ENCODE results near the gene NXPE2.
A peak's percentile ranks its signal among the peaks of the same experiment; 100 is the strongest.
"Not testable (repeated sequence)": the region's sequence is repeated elsewhere in the genome, so short reads cannot be mapped to it uniquely, and the experiment has no call there.

The NXPE2 gene

DNA sequence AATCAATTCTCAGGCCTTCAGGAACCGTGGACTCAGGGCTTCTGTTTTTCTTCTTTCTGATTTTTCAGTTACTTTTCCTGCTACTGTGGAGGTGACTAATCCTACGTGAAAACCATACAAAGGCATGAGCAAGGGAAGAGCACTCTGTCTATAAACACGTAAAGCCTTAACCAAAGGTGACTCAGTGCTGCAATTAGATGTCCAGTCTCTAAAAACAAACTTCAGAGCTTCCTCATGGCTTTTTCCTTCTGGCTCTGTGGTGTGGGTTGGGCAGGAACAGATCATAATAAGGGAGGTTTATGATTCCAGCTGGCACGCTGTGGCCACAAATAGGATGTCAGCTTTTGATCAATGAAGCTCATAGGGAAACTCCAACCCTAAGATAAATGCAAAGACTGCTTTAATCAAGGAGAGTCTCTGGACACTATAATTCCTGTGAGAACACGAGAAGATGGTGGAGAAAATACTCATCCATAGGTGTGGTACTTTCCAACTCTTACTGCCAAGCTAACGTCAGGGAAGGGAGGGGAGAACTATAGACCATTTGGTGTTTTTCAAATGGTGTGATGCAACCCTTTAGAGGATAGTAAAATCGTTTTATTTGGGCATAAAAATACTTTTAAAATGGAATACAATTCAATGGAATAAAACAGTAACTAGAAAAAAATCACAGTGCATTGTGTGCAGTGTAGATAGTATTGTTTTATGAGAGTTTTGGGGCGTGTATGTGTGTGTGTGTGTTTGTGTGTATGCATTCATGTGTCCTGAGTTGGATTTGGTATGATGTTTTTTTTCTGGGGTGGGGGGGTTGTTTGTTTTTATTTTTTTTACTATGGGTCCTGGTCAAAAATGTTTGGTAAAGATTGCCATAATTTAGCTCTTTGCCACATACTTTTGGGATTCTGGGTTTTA lies at the start of gene NXPE2:
Gene NXPE2 (plus strand): TSS at position 403 of the 912 bp plus-strand sequence. CDS start 49 bp downstream, at position 452.
- no peak for DNase-seq

DNA sequence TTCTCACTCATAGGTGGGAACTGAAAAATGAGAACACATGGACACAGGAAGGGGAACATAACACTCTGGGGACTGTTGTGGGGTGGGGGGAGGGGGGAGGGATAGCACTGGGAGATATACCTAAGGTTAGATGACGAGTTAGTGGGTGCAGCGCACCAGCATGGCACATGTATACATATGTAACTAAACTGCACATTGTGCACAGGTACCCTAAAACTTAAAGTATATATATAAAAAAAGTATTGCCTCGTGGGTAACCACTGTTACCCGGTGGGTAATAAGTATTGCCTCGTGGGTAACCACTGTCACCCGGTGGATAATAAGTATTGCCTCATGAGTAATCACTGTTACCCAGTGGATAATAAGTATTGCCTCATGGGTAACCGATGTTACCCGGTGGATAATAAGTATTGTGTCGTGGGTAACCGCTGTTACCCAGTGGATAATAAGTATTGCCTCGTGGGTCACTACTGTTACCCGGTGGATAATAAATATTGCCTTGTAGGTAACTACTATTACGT lies 46.8 kb upstream of the NXPE2 start:
- not testable (repeated sequence) for DNase-seq

DNA sequence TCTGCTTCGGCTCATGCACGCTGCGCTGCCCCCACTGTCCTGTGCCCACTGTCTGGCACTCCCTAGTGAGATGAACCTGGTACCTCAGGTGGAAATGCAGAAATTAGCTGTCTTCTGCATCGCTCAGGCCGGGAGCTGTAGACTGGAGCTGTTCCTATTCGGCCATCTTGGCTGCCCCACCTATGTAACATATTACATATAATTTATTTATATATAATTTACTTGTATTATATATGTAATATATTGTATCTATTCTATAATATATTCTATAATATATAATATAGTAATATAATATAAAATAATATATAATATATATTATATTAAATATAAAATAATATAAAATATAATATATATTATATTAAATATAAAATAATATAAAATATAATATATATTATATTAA lies 38.9 kb upstream of the NXPE2 start:
- not testable (repeated sequence) for DNase-seq

DNA sequence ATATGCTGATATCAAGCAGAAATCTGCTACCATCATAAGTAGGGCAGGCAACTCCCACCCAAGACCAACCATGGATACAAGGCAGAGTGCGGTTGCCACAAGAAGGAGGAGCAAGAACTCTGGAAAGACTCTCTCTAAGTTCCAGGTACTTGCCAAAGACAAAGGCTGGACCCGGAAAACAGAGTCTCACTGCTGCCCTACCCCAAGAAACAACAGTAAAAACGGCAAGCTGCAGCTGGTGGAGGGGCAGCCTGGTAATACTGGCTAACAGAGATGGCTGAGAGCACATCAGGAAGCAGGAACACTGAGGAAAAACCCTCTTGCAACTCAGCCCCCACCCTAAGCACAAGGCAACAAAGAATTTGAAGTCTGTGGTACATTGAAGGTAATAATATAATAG lies 27.7 kb upstream of the NXPE2 start:
- no peak for DNase-seq

DNA sequence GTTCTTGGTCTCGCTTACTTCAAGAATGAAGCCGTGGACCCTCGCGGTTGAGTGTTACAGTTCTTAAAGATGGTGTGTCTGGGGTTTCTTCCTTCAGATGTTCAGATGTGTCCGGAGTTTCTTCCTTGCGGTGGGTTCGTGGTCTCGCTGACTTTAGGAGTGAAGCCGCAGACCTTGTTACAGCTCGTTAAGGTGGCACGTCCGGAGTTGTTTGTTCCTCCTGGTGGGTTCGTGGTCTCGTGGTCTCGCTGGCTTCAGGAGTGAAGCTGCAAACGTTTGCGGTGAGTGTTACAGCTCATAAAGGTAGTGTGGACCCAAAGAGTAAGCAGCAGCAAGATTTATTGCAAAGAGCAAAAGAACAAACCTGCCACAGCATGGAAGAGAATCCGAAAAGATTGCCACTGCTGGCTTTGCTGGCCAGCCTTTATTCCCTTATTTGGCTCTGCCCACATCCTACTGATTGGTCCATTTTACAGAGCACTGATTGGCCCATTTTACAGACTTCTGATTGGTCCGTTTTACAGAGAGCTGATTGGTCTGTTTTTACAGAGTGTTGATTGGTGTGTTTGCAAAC lies 27.1 kb upstream of the NXPE2 start:
- DNase-seq = no peak

DNA sequence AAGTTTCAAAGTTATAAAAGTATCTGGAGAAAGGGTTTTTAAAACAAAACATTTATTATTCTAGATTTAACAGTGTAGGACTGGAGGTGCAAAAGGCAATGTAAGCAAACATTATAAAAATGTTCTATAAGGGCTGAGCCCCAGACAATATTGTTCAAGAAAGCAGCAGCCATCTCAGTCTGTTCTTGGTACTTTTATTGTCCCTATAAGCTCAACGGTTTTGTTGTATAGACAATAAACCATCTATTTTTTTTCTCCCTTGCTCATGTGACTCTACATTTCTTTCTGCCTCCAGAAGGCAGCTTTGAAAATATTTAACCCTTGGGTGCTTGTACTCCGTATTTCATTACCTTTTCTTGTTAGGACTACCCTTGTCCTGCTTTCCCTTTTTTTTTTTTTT lies 25.2 kb upstream of the NXPE2 start:
- DNase-seq = no peak

DNA sequence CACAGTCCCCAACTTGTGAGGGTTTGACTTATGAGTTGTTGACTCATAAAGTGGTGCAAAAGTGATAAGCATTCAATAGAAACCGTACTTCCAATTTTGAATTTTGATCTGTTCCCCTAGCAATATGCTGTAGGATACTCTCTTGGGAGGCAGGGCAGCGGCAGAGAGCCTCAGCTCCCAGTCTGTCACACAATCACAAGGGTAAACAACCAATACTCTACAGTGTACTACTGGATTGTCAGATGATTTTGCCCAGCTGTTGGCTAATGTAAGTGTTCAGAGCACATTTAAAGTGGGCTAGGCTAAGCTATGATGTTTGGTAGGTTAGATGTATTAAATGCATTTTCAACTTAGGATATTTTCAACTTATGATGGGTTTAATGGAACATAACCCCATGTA lies 13.7 kb upstream of the NXPE2 start:
- DNase-seq = no peak

DNA sequence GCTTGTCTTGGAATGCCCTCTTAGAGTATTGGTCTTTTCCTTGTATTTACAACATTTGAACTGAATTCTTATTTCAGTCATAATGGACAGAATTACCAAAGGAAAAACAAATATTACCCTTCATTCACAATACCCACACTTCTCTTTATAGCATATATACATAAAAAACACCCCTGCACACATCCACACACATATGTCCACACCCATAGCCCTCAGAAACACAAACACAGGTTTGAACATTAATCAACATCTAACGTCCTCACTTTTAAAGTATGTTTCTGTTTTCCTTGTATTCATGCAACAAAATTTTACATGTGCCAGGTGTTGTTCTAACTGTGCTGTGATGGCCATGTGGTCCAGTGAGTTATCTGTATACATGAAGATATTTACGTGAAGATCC lies 11.6 kb upstream of the NXPE2 start:
- no peak for DNase-seq

DNA sequence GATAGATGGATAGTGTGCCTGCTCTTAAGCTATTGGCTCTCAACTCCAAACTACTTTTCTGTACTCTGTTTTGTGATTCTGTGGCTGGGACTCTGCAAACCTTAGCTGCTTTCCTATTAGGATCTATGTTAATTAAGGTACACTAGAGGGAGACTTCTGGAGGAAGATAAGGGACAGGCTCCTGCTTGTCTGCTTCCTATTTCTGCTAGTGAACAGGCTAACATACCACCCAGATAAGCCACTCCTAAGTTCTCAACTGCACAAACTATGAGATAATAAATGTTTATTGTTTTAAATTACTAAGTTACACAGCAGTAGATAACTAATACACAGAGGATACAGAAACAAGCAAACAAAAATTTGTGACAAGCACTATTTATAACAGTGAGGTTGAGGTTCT lies 10.2 kb upstream of the NXPE2 start:
- DNase-seq = no peak

DNA sequence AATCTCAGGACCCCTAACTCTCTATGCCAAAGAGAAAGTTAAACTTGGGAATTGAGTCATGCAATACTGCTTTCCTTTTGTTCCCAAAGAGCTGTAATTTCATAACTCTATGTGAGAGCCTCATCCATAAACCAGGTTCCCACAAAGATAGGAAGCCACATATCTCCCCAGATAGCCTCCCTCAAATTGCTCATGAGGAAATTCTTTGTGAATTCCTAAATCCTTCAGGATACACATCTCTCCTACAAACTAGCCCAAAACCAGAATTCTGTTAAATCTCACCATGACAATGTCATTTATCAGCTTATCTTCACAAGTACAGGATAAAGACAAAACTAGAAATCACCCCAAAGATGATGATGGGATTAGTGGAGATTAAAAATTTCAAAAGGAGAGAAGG lies 4.7 kb upstream of the NXPE2 start:
- DNase-seq = no peak

DNA sequence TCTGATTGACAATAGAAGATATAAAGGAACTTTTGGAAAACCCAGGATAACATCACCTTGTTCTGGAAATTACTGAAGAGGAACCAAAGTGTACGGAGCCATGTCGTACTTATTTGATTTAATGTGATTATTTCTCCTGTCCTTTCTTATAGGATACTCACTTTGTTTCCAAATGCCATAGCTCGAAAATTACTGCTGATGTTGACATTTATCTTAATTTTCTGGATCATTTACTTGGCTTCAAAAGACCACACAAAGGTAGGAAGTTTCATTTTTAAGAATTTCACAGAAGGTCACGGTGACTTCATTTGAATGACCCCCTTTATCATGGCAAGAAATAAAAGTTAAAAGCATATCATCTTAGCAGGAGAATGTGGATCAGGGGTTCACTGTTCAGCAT lies 1.2 kb downstream of the NXPE2 start:
- no peak for DNase-seq

DNA sequence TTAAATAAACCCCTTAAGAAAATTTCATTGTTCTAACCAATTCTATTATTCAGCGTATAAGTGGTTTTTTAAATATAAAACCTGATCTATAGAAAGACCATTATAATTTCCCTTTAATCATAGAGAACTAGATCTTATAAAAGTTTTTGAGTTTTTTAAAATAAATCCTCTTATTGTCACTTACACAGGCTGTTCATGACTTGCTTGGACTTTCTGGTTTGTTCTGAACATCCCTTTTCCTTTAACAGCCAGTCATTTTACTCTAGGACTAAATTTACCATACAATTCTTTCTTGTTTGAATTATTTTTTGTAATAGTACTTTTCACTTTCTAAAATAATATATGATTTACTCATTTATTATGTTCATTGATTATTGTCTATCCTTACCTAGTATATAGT lies 4.7 kb downstream of the NXPE2 start:
- no peak for DNase-seq

DNA sequence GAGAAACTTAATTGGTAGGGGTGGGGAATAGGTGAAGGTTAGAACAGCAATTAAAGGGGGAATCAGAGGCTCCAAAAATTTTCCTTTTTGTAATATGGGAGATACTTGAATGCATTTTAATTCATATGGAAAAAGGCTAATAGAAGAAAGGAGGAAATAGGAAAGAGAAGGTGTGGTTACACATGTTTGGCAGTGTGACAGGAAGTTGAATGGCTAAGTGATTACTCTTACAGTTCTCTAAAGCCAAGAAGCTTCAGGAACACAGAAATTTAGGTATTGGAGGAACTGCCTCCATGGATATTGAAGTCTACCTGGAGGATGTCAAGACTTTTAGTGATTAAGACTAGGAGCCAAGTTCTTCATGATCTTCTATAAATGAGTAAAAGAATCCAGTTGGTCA lies 6.3 kb downstream of the NXPE2 start:
- no peak for DNase-seq

DNA sequence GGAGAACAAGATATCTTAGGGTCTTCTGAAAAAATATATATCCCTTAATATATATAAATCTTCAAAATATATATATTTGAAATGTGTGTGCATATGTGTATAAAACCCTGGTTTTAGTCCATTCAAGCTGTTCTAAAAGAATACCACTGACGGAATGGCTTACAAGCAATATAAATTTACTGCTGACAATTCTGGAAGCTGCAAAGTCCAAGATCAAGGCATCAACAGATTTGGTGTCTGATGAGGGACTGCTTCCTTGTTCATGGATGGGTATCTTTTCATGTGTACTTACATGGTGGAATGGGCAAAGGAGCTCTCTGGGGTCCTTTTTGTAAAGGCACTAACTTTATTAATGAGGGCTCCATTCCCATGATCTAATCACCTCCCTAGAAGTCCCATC lies 6.8 kb downstream of the NXPE2 start:
- DNase-seq = no peak

DNA sequence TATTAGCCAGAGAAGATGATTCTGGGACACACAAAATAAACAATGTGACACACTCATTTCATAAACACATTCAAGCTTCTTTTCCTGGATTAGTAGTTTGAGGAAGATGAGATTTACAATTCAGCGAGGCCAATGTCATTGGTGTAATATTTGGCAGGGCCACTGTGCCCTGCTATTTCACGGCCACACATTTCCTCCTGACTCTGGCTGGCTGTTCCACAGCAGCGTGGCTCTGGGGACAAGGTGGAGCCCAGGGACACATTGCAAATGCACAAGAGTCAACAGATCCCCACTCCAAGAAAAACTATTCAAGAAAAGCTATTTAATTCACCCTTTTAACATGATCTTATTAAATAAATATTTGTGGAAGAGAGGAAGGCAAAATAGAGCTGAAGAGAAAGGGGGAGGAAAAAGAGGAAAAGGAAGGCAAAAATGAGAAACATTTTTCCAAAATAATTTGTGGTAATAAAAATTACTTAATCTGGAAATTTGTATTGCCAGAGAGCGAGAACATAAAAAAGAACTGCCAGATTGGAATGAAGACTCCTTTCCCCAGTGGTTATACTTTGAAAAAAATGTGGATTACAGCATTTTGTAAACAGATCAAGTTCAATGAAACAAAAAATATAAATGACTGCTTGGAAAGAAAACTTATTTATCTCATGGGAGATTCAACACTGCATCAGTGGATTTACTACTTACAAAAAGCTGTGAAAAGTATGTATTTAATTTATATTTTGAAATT lies 27.1 kb downstream of the NXPE2 start:
- DNase-seq = no peak

DNA sequence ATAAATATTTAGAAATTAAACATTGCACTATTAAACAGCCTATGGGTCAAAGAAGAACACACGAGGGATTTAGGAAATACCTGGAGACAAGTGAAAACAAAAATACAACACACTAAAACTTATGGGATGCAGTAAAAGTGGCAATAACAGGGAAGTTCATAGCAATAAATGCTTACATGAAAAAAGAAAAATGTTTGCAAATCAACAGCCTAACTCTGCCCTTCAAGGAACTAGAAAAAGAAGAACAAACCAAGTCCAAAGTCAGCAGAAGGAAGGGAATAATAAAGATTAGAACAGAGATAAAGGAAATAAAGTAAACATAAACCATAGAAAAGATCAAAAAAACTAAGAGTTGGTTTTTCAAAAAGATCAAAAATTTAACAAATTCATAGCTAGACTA lies 31.6 kb downstream of the NXPE2 start:
- DNase-seq = no peak

DNA sequence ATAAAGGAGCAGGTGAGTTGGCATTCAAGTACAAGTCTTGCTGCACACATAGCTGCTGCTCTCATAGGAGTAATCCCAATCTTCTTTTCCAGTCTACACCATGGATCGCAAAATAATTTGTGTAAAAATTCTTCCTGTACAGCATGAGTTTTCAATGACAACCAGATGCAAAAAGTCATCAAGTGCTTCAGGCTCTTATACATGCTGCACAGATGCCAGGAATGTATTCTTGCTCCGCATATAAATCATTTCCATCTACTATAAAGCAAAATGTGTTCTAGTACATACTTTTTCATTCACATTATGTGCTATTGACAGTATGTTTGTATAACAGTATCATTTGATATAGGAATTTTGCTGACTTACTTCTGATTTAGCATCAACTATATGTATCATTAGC lies 35.4 kb downstream of the NXPE2 start:
- no peak for DNase-seq

DNA sequence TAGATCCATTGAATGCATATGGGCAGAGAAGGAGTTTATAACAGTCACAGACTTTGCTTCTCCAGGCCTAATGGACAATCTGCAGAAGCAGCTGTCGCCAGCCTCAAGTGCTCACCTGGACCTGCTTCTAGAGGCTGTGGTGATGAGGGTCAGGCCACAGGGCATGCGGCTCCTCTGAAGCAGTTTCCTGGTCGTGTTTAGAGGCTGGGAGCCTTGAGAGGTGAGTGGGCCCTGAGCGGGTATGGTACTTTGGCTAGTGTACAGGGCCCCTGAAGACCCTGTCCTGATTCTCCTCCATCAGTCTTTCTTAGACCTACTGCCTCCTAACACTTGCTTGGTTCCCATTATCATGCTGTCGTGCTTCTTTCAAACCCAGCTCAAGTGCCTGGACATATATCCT lies 41.2 kb downstream of the NXPE2 start:
- no peak for DNase-seq

DNA sequence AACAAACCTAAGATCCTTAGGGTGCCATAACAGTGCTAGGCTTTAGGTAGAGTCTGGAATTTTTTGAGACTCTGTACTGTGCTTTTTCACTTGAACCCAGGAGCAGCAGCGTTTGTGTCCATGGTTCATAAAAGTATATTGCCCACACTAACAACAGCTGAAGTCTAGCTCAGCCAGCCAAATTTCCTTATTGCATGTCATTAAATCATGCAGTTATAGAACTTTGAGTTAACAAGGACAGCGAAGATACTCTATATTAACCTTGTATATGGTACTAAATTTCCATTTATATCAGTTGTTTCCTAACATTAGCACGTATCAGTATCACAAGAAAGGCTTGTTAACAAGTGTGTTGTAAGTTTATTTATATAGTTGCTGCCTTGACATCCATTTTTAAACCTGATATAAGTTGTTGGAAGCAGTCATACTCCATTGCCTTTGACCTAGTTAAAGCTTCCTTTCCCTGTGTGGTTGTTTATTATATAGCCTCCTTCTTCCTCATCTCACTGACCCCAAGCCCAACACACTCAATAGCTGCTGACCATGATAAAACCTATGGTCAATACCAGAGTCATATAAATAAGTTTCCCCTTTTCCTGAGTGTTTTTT lies 46.7 kb downstream of the NXPE2 start:
- DNase-seq = no peak

DNA sequence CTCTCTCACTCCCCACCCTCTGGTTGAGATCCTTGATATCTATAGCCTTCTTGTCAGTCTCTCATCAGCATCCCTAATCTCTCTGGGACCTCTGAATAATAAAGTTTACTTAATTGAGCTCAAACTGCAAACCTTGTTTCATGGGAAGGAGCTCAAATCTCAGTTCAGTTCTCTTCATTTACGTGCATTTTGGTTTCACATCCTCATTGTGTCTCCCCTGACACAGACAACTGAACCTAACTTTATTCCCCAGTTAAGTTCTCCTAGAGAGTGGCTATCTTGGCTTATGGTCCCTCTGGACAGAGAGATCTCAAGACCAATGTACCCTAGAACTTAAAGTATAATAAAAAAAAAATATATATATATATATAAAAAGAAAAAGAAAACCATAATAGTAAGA lies 47.3 kb downstream of the NXPE2 start:
- no peak for DNase-seq

DNA sequence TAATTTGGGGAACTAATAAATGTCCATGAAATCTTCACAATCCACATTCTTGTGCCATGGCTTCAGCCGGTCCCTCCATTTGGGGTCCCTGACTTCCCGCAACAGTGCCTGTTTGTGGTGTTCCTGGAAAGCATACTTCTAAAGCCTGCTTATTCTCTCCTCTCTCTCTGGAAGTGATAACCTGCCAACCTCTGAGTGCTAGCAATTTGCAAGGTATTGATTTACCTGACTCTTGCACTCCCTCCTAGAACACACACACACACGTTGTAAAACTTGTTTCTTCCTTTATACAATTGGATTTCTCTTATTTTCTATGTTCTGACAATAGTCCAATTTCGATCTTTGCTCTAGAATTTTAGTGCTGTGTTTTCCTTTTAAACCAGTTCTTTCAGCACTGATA lies 58.5 kb downstream of the NXPE2 start:
- DNase-seq = no peak

DNA sequence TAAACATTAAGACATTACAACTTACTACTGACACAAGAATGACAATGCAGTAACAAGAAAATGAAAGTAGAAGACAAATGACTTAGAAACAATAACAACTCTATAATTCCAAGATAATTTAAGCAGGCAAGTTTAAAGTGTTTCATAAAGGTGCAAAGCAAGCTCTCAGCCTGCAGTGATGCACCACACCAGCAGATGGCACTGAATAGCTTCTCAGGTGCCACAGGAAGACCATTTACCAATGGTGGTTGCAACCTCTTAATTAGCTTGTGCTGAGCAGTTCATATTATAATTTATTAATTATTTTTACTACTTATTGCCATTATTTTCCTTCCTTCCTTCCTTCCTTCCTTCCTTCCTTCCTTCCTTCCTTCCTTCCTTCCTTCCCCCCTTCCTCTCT lies 60.6 kb downstream of the NXPE2 start:
- DNase-seq = peak; percentile 53

DNA sequence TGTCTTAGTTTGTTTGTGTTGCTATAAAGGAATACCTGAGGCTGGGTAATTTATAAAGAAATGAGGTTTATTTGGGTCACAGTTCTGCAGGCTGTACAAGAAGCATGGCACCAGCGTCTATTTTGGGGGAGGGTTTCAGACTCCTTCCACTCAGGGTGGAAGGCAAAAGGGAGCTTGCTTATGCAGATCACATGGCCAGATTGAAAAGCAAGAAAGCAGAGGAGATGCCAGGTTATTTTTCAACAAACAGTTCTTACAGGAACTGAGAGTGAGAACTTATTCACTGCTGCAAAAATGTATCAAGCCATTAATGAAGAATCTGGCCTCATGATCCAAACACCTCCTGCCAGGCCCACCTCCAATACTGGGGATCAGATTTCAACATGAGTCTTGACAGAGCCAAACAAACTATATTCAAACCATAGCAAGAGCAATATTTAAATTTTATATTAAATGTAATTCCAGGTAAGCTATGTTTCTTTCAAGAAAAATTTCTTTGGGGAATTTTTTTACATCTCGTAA lies 66.9 kb downstream of the NXPE2 start:
- DNase-seq = no peak

All from DMS79 treated with DMSO at 0.1 percent for 48 hours (cell line).